ACC112 (cell line): ENCODE measurements around the gene BIVM.

ENCODE experiments used
- H2AFZ ChIP-seq: fragments of 200-600 bp; sonication (generic); one replicate; pipeline ENCODE4 v1.6.0; 2017; ENCODE audit warnings: antibody characterized with exemption, low read length; ENCODE audit not compliant: unreplicated experiment
- H3K27ac ChIP-seq: fragments of 200-600 bp; sonication (generic); 2 replicates; pipeline ENCODE4 v1.5.1; 2014; ENCODE audit warnings: low read depth, mild to moderate bottlenecking, antibody characterized with exemption, low read length, moderate library complexity
- H3K27me3 ChIP-seq: fragments of 200-600 bp; sonication (generic); 2 replicates; pipeline ENCODE4 v1.6.1; 2014; ENCODE audit warnings: mild to moderate bottlenecking, antibody characterized with exemption, low read length, moderate library complexity, mixed read lengths; ENCODE audit not compliant: insufficient read depth
- H3K36me3 ChIP-seq: fragments of 200-600 bp; sonication (generic); 2 replicates; pipeline ENCODE4 v1.6.1; 2016; ENCODE audit warnings: mild to moderate bottlenecking, antibody characterized with exemption, low read length, moderate library complexity, mixed read lengths; ENCODE audit not compliant: insufficient read depth
- H3K4me1 ChIP-seq: fragments of 200-600 bp; sonication (generic); one replicate; pipeline ENCODE4 v1.6.1; 2016; ENCODE audit warnings: low read length, mixed read lengths; ENCODE audit not compliant: insufficient read depth, unreplicated experiment, control insufficient read depth
- H3K4me3 ChIP-seq: fragments of 200-600 bp; sonication (generic); 2 replicates; pipeline ENCODE4 v1.5.1; 2014; ENCODE audit warnings: mild to moderate bottlenecking, low read depth, low read length
- H3K79me2 ChIP-seq: fragments of 200-600 bp; sonication (generic); one replicate; pipeline ENCODE4 v1.6.0; 2016; ENCODE audit warnings: low read length; ENCODE audit not compliant: control insufficient read depth, unreplicated experiment, insufficient read depth

The BIVM gene

DNA sequence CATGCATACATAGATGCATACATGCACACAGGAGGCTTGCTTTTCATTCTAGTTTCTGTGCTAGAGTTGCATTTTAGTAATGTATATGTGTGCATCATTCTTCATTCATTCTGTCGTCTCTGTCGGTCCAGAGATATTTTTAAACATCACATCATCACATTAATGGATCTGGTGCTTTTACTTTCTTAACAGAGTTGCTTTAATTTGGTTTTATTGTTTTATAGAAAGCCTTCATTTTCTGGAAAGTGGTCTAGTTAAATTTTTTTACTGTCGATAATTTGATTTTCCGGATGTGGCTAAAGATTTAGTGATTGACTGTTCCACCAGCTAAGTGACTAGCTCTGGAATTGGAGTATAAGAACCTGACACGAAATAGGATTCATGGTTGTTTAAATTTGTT, 16.9 kb downstream of the BIVM start:
- H2AFZ ChIP-seq: no peak overlapping the region
- peaks cover 25% of the 10 kb centered on the region for H3K79me2 ChIP-seq

DNA sequence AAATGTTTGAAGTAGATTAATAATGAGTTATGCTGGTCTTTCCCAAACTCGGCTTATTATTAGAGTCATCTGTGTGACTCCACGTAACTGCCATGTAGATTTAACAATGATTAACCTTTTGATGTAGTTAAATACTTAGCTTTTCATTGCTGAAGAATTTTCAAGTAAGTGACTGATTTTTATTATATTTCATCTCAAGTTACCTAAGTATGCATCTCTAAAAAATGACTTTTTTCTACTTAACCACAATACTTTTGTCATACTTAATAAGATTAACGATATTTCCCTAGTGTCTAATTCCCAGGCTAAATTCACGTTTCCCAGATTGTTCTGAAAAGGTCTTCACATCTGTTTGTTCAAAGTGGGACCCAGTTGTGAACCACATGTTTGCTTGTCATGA, 17.8 kb downstream of the BIVM start:
- peaks cover 25% of the 10 kb centered on the region for H3K79me2 ChIP-seq
- no peak overlapping the region for H2AFZ ChIP-seq
- no peak overlapping the region for H3K4me3 ChIP-seq
- peaks cover 12% of the 10 kb centered on the region for H3K36me3 ChIP-seq
- H3K4me1 ChIP-seq: peaks cover 8% of the 10 kb centered on the region
- H3K27ac ChIP-seq: no peak overlapping the region
- H3K27me3 ChIP-seq: no peaks in the 10 kb centered on the region

More for the DNA sequence above, 16.9 kb downstream of the BIVM start:
- H3K27ac ChIP-seq: no peak overlapping the region
- H3K4me1 ChIP-seq: peaks cover 8% of the 10 kb centered on the region
- H3K36me3 ChIP-seq: peaks cover 15% of the 10 kb centered on the region
- no peaks in the 10 kb centered on the region for H3K27me3 ChIP-seq
- no peak overlapping the region for H3K4me3 ChIP-seq

GRCh38 chr13:102817241-102817640, 18.3 kb downstream of the BIVM start:
- Histone ChIP-seq H3K36me3 (peaks cover 17% of the 10 kb centered on the region), H3K27ac (no peak overlapping the region)

GRCh38 chr13:102817907-102818306, 19.0 kb downstream of the BIVM start:
- Histone ChIP-seq H3K36me3 (peaks cover 24% of the 10 kb centered on the region), H3K4me3 (no peak overlapping the region), H3K27ac (no peak overlapping the region), H2AFZ (no peak overlapping the region), H3K27me3 (no peaks in the 10 kb centered on the region), H3K79me2 (peaks cover 15% of the 10 kb centered on the region), H3K4me1 (peaks cover 3% of the 10 kb centered on the region)

More at GRCh38 chr13:102817241-102817640, 18.3 kb downstream of the BIVM start:
- Histone ChIP-seq H3K4me3 (no peak overlapping the region), H3K27me3 (no peaks in the 10 kb centered on the region), H3K79me2 (peaks cover 22% of the 10 kb centered on the region), H2AFZ (no peak overlapping the region), H3K4me1 (peaks cover 8% of the 10 kb centered on the region)

- Histone ChIP-seq H3K27me3 (no peaks in the 10 kb centered on the region), H3K4me1 (peaks cover 21% of the 10 kb centered on the region), H3K4me3 (peak overlapping the region; percentile 70; the same call in 1 of the 2 replicates), H3K79me2 (peaks cover 11% of the 10 kb centered on the region), H3K27ac (peak overlapping the region; percentile 96), H3K36me3 (peaks cover 20% of the 10 kb centered on the region), H2AFZ (no peak overlapping the region)
Measured at GRCh38 chr13:102825400-102825799, 26.5 kb downstream of the BIVM start.

- peak overlapping the region; percentile 70 for H3K4me3 ChIP-seq
- H3K36me3 ChIP-seq: peaks cover 20% of the 10 kb centered on the region
- H2AFZ ChIP-seq: peak overlapping the region; percentile 42
- H3K27ac ChIP-seq: peak overlapping the region; percentile 96
- no peaks in the 10 kb centered on the region for H3K27me3 ChIP-seq
- H3K79me2 ChIP-seq: peaks cover 11% of the 10 kb centered on the region
- peaks cover 21% of the 10 kb centered on the region for H3K4me1 ChIP-seq
Measured at GRCh38 chr13:102825921-102826706, 27.2 kb downstream of the BIVM start.

DNA sequence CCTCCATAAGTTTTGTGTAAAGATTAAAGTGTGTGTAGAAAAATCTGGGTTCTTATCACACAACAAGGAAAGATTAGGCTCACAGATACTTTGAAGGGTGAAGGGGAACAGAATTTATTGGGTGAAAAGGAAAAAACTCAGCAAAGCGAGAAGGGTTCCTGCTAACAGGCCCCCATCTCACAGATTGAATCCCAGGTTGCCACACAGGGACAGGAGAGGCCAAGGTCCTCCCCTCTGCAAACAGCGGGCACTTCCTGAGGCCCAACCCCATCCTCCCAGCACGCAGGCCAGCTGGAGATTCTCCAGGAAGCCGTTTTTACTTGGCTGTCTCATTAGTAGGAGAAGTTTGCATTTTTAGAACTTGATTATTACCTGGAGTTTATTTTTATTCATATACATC, 31.7 kb downstream of the BIVM start:
- 0 out of 2 replicates have a peak, but pooled peaks cover 3% of the 10 kb centered on the region for H3K36me3 ChIP-seq
- H3K27me3 ChIP-seq: no peaks in the 10 kb centered on the region
- H2AFZ ChIP-seq: no peak overlapping the region
- H3K79me2 ChIP-seq: peaks cover 11% of the 10 kb centered on the region
- peaks cover 17% of the 10 kb centered on the region for H3K4me1 ChIP-seq
- no peak overlapping the region for H3K4me3 ChIP-seq
- H3K27ac ChIP-seq: no peak overlapping the region

GRCh38 chr13:102836471-102836870, 37.6 kb downstream of the BIVM start:
- no peaks in the 10 kb centered on the region for H3K79me2 ChIP-seq
- H3K36me3 ChIP-seq: peaks cover 9% of the 10 kb centered on the region
- H3K27ac ChIP-seq: no peak overlapping the region
- no peak overlapping the region for H2AFZ ChIP-seq
- no peaks in the 10 kb centered on the region for H3K27me3 ChIP-seq
- no peak overlapping the region for H3K4me3 ChIP-seq
- peaks cover 9% of the 10 kb centered on the region for H3K4me1 ChIP-seq

DNA sequence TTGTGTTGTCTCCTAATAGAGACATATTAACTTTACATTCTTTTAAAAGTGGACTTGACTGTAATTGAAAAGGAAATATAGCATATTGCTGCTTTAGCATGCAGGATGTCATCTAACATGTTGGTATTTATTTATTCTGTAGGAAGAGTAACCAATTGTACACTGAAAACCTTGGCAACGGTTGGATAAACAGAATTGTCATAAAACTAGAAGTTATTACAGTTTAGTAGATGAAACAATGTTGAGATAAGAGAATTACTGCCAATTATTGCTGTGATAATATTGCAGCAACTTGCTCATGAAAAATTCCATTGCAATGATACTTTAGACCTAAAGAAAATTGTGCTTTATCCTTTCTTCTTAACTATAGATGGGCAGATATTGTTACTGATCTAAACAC, 39.4 kb downstream of the BIVM start:
- H2AFZ ChIP-seq: no peak overlapping the region
- H3K27ac ChIP-seq: peak overlapping the region; percentile 16; the same call in 1 of the 2 replicates
- no peaks in the 10 kb centered on the region for H3K27me3 ChIP-seq
- no peak overlapping the region for H3K4me3 ChIP-seq
- H3K4me1 ChIP-seq: peaks cover 9% of the 10 kb centered on the region
- H3K79me2 ChIP-seq: no peaks in the 10 kb centered on the region
- H3K36me3 ChIP-seq: peaks cover 9% of the 10 kb centered on the region

DNA sequence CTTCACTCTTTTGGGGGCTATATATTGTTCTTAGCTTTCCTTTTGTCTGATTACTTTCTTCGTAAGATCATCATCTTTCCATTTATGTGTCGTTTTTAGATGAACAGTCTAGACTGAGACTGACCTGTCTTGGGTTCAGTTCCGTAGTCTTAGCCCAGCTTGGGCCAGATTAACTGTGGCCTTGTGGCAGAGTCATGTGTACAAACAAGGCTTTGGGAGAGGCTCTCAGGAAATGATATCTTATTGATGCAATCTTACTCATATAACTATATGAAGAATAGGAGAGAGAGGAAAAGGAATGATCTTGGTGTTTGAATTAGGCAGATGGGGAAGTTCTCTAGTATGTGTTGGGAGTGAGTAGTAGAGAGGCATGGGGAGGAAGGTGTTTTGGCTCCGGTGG, 40.1 kb downstream of the BIVM start:
- Histone ChIP-seq H3K4me3 (no peak overlapping the region), H3K4me1 (peaks cover 9% of the 10 kb centered on the region), H3K36me3 (peaks cover 9% of the 10 kb centered on the region), H3K27me3 (no peaks in the 10 kb centered on the region), H2AFZ (no peak overlapping the region), H3K79me2 (no peaks in the 10 kb centered on the region), H3K27ac (peak overlapping the region; percentile 16; the same call in 1 of the 2 replicates)

GRCh38 chr13:102839462-102839861, 40.5 kb downstream of the BIVM start:
- H3K79me2 ChIP-seq: no peaks in the 10 kb centered on the region
- H3K4me1 ChIP-seq: peaks cover 9% of the 10 kb centered on the region
- H3K4me3 ChIP-seq: no peak overlapping the region
- peak overlapping the region; percentile 16; the same call in 1 of the 2 replicates for H3K27ac ChIP-seq
- peaks cover 9% of the 10 kb centered on the region for H3K36me3 ChIP-seq
- H2AFZ ChIP-seq: no peak overlapping the region
- no peaks in the 10 kb centered on the region for H3K27me3 ChIP-seq
